Osteoblast (primary cell): ENCODE measurements around the gene LMAN1L. TPM values are rescaled to one million over a fixed set of nuclear protein-coding genes. Genes with fewer than 3 reads are reported as not detected.

Source experiments
- DNase-seq: peaks from one replicate; pipeline ENCODE4 v3.0.0; 2011; ENCODE audit warnings: low spot score, mixed read lengths; ENCODE audit not compliant: insufficient read length; ENCODE audit errors: missing footprints
- H2AFZ ChIP-seq: 2 replicates; pipeline ENCODE4 v1.6.0; 2011; ENCODE audit warnings: mild to moderate bottlenecking, low read length
- H3K27ac ChIP-seq: 2 replicates; pipeline ENCODE4 v1.5.1; 2011; ENCODE audit warnings: mild to moderate bottlenecking, low read depth, low read length, moderate library complexity
- H3K27me3 ChIP-seq: 2 replicates; pipeline ENCODE4 v1.6.0; 2012; ENCODE audit warnings: mild to moderate bottlenecking, control low read depth, inconsistent platforms, low read length, moderate library complexity; ENCODE audit not compliant: insufficient read depth
- H3K36me3 ChIP-seq: 2 replicates; pipeline ENCODE4 v1.5.1; 2011; ENCODE audit warnings: mild to moderate bottlenecking, low read length, control low read depth, moderate library complexity; ENCODE audit not compliant: insufficient read depth
- H3K4me1 ChIP-seq: 2 replicates; pipeline ENCODE4 v1.5.1; 2011; ENCODE audit warnings: mild to moderate bottlenecking, low read length, control low read depth, moderate library complexity; ENCODE audit not compliant: insufficient read depth
- H3K4me2 ChIP-seq: 2 replicates; pipeline ENCODE4 v1.6.0; 2011; ENCODE audit warnings: mild to moderate bottlenecking, low read length; ENCODE audit not compliant: insufficient read depth
- H3K4me3 ChIP-seq: fragments of 200-600 bp; sonication (generic); 3 replicates; pipeline ENCODE4 v1.5.1; 2012; ENCODE audit warnings: mild to moderate bottlenecking, low read length, inconsistent platforms; ENCODE audit not compliant: insufficient read depth
- H3K79me2 ChIP-seq: 2 replicates; pipeline ENCODE4 v1.6.0; 2012; ENCODE audit warnings: mild to moderate bottlenecking, low read length, control low read depth, inconsistent platforms; ENCODE audit not compliant: insufficient read depth
- H3K9me3 ChIP-seq: 2 replicates; pipeline ENCODE4 v1.5.1; 2011; ENCODE audit warnings: low read depth, low read length, control low read depth
- H4K20me1 ChIP-seq: 2 replicates; pipeline ENCODE4 v1.6.0; 2012; ENCODE audit warnings: mild to moderate bottlenecking, low read length, control low read depth; ENCODE audit not compliant: insufficient read depth
- CTCF ChIP-seq: IDR thresholded peaks from 2 replicates; pipeline ENCODE4 v1.5.1; 2011; ENCODE audit warnings: mild to moderate bottlenecking, low read depth, low read length, moderate library complexity; ENCODE audit errors: extremely low read depth
- total RNA-seq: library from RNA; depleted of rRNA; stranded (reverse); fragments of >200 nt; gene quantifications from 2 replicates; pipeline ENCODE4 v1.2.3, GENCODE V29; 2012

The LMAN1L gene
- total RNA-seq, 1 donor: not detected

- peak; percentile 93 for DNase-seq
- H3K4me2 ChIP-seq: no peak overlapping the region
- H3K27ac ChIP-seq: no peak overlapping the region
- no peak overlapping the region for H2AFZ ChIP-seq
- H3K4me3 ChIP-seq: no peak overlapping the region
- TF ChIP-seq CTCF: no peak
- H3K9me3 ChIP-seq: no peaks in the 10 kb centered on the region
- H3K79me2 ChIP-seq: no peaks in the 10 kb centered on the region
- H3K4me1 ChIP-seq: no peaks in the 10 kb centered on the region
- H4K20me1 ChIP-seq: peaks cover 6% of the 10 kb centered on the region
- H3K36me3 ChIP-seq: no peaks in the 10 kb centered on the region
- H3K27me3 ChIP-seq: peaks cover 22% of the 10 kb centered on the region
Observed at GRCh38 chr15:74830868-74831267, 18.2 kb downstream of the LMAN1L start.

DNA sequence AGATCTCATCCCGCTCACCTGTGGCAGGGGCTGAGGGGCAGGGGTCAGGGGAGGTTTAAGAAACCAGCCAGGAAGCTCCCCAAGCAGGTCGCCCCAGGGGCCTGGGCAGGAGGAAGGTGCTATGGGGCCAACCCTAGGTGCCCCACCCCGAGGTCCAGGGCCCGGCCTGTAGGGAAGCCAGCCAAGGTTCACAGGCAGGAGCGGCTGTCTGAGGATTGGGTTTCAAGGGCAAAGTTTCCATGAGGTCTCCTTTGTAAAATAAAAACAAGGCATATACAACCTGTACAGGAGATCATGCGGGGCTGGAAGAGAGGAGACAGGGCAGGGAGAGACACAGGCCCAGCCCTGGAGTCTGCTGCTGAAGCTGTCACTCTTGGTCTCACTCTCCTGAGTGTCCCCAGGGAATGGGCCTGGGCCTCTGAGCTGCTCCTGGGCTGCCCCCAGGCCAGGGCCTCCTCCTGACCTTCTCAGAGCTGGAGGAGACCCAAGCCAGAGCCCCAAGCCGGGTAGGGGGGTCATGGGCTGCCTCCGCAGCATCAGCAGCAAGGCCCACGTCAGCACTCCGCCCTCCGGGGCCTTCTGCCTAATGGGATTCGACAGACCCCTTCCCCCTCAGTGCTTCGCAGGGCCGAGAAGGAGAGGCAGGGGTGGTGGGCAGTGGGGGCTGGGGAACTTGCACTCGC is 19.3 kb downstream of the LMAN1L start:
- Histone ChIP-seq H3K4me3 (no peak overlapping the region), H3K9me3 (no peaks in the 10 kb centered on the region), H2AFZ (no peak overlapping the region), H3K4me1 (no peaks in the 10 kb centered on the region), H3K36me3 (peaks cover 3% of the 10 kb centered on the region), H3K27ac (no peak overlapping the region), H3K79me2 (no peaks in the 10 kb centered on the region), H3K27me3 (peaks cover 16% of the 10 kb centered on the region), H3K4me2 (no peak overlapping the region), H4K20me1 (peaks cover 7% of the 10 kb centered on the region)
- no peak for TF ChIP-seq CTCF
- peak; percentile 77 for DNase-seq

DNA sequence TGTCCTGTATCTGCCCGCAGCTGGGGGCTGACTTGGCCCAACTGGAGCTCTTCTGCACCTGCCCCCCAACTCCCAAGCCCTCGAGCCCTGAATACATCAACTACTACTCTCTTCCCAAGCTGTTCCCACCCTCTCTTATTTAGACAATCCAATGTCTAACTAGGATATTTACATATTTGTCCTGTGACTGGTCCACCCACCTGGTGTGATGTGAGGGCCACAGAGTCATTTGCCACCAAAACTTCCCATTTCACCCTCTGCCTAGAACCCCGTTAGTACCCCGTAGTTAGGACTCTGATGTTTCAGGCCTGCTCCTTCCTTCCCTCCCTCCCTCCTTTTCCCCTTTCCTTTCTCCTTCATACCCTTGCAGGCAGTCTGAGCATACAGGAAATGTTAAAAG is 20.2 kb downstream of the LMAN1L start:
- Histone ChIP-seq H3K36me3 (peaks cover 3% of the 10 kb centered on the region), H3K9me3 (no peaks in the 10 kb centered on the region), H4K20me1 (peaks cover 7% of the 10 kb centered on the region), H3K4me1 (no peaks in the 10 kb centered on the region), H3K79me2 (no peaks in the 10 kb centered on the region), H3K4me2 (no peak overlapping the region), H3K4me3 (no peak overlapping the region), H3K27me3 (peaks cover 8% of the 10 kb centered on the region), H2AFZ (no peak overlapping the region), H3K27ac (no peak overlapping the region)
- TF ChIP-seq CTCF: no peak
- peak; percentile 59 for DNase-seq

- Histone ChIP-seq H3K27ac (no peak overlapping the region), H3K79me2 (no peaks in the 10 kb centered on the region), H3K27me3 (peaks cover under 1% of the 10 kb centered on the region), H2AFZ (no peak overlapping the region), H3K4me3 (no peak overlapping the region), H3K4me2 (no peak overlapping the region), H3K9me3 (no peaks in the 10 kb centered on the region), H3K36me3 (peaks cover 3% of the 10 kb centered on the region), H3K4me1 (no peaks in the 10 kb centered on the region), H4K20me1 (peaks cover 7% of the 10 kb centered on the region)
- no peak for TF ChIP-seq CTCF
- DNase-seq: peak; percentile 62
Observed at GRCh38 chr15:74833376-74834107, 20.9 kb downstream of the LMAN1L start.
